ENCODE measurements around the gene SYNM.

GRCh38 chr15:99158626-99159412, 53.9 kb downstream of the SYNM start:
- TF ChIP-seq POLR2A (IDR thresholded peaks at IDR 0.05; ENCODE audit: low read depth, low read length) (no peak), POLR2AphosphoS5 (IDR thresholded peaks at IDR 0.05; ENCODE audit: low read depth, low read length) (no peak), TAF1 (IDR thresholded peaks at IDR 0.05; ENCODE audit: borderline replicate concordance, low read depth, low read length) (no peak)
